Peyer's patch (tissue), 4 donors: Measurements from ENCODE around the gene SLC9A8.

Experiments used
- CTCF ChIP-seq, 6 experiments: fragments of 450-650 bp in 4 of 6; fragments of 200-600 bp in 2 of 6; sonication (generic) in 1 of 6; IDR thresholded peaks; one replicate each; pipeline ENCODE4 v1.5.1; 2017 to 2019; ENCODE audit warnings: antibody characterized with exemption in 6 of 6, mild to moderate bottlenecking in 3 of 6, moderate library complexity in 1 of 6
- POLR2A ChIP-seq, 2 donors: fragments of 450-650 bp; IDR thresholded peaks; one replicate each; pipeline ENCODE4 v1.5.1; 2017; ENCODE audit warnings: antibody characterized with exemption in 2 of 2, mild to moderate bottlenecking in 2 of 2, moderate library complexity in 2 of 2

- no peak for TF ChIP-seq CTCF (IDR thresholded peaks at IDR 0.05)
- no peak for TF ChIP-seq POLR2A (IDR thresholded peaks at IDR 0.05)
These were observed 11.6 kb downstream of the SLC9A8 start for GRCh38 chr20:49824206-49824605.
